ENCODE results near the gene UMAD1.

Gene UMAD1

GRCh38 chr7:7791523-7791922 is 151.0 kb downstream of the UMAD1 start:
- DNase-seq = no peak
- Histone ChIP-seq H3K4me3 (ENCODE audit: low read depth, low read length) (no peak overlapping the region), H3K36me3 (replicated peaks) (no peaks in the 10 kb centered on the region), H3K27me3 (replicated peaks) (no peaks in the 10 kb centered on the region), H3K27ac (no peak overlapping the region)
- in situ Hi-C loops (cut with HindIII; ENCODE audit: low pct_ligation_motif_present, low sequenced_read_pairs) = no loop called here
- TF ChIP-seq CTCF (IDR thresholded peaks at IDR 0.05; ENCODE audit: low read depth, low read length, missing control alignments) = no peak

- H3K4me3 ChIP-seq (ENCODE audit: low read depth, low read length) = no peak overlapping the region
- H3K27ac ChIP-seq = no peak overlapping the region
- no peak for DNase-seq
- TF ChIP-seq CTCF (IDR thresholded peaks at IDR 0.05; ENCODE audit: low read depth, low read length, missing control alignments) = no peak
- H3K36me3 ChIP-seq (replicated peaks) = no peaks in the 10 kb centered on the region
- H3K27me3 ChIP-seq (replicated peaks) = no peaks in the 10 kb centered on the region
- in situ Hi-C loops (cut with HindIII; ENCODE audit: low pct_ligation_motif_present, low sequenced_read_pairs) = no loop called here
Observed at GRCh38 chr7:7792056-7792455, 151.5 kb downstream of the UMAD1 start.

- no peak for TF ChIP-seq CTCF (IDR thresholded peaks at IDR 0.05; ENCODE audit: low read depth, low read length, missing control alignments)
- DNase-seq = no peak
Observed at GRCh38 chr7:7793249-7793648, 152.7 kb downstream of the UMAD1 start.

GRCh38 chr7:7793921-7794320 is 153.4 kb downstream of the UMAD1 start:
- no peaks in the 10 kb centered on the region for H3K27me3 ChIP-seq (replicated peaks)
- no peaks in the 10 kb centered on the region for H3K36me3 ChIP-seq (replicated peaks)
- no peak for TF ChIP-seq CTCF (IDR thresholded peaks at IDR 0.05; ENCODE audit: low read depth, low read length, missing control alignments)
- DNase-seq = no peak
- H3K4me3 ChIP-seq (ENCODE audit: low read depth, low read length) = no peak overlapping the region
- in situ Hi-C loops (cut with HindIII; ENCODE audit: low pct_ligation_motif_present, low sequenced_read_pairs) = no loop called here
- no peak overlapping the region for H3K27ac ChIP-seq

More at GRCh38 chr7:7793249-7793648, 152.7 kb downstream of the UMAD1 start:
- Histone ChIP-seq H3K27ac (no peak overlapping the region), H3K27me3 (replicated peaks) (no peaks in the 10 kb centered on the region), H3K36me3 (replicated peaks) (no peaks in the 10 kb centered on the region), H3K4me3 (ENCODE audit: low read depth, low read length) (no peak overlapping the region)
- in situ Hi-C loops (cut with HindIII; ENCODE audit: low pct_ligation_motif_present, low sequenced_read_pairs) = no loop called here

- peak overlapping the region; percentile 1 for H3K27ac ChIP-seq
- no peak for TF ChIP-seq CTCF (IDR thresholded peaks at IDR 0.05; ENCODE audit: low read depth, low read length, missing control alignments)
- DNase-seq = no peak
- H3K4me3 ChIP-seq (ENCODE audit: low read depth, low read length) = no peak overlapping the region
- H3K36me3 ChIP-seq (replicated peaks) = no peaks in the 10 kb centered on the region
- no peaks in the 10 kb centered on the region for H3K27me3 ChIP-seq (replicated peaks)
- in situ Hi-C loops (cut with HindIII; ENCODE audit: low pct_ligation_motif_present, low sequenced_read_pairs) = no loop called here
Observed at GRCh38 chr7:7795203-7795602, 154.7 kb downstream of the UMAD1 start.

GRCh38 chr7:7795630-7796121 is 155.1 kb downstream of the UMAD1 start:
- H3K36me3 ChIP-seq (replicated peaks) = no peaks in the 10 kb centered on the region
- H3K4me3 ChIP-seq (ENCODE audit: low read depth, low read length) = no peak overlapping the region
- no peak for TF ChIP-seq CTCF (IDR thresholded peaks at IDR 0.05; ENCODE audit: low read depth, low read length, missing control alignments)
- peak overlapping the region; percentile 1 for H3K27ac ChIP-seq
- no peaks in the 10 kb centered on the region for H3K27me3 ChIP-seq (replicated peaks)
- DNase-seq = peak; percentile 73
- in situ Hi-C loops (cut with HindIII; ENCODE audit: low pct_ligation_motif_present, low sequenced_read_pairs) = no loop called here
